ENCODE data around the gene NMT1. TPM values are rescaled to one million over a fixed set of nuclear protein-coding genes. Genes with fewer than 3 reads are reported as not detected.
A peak's percentile ranks its signal among the peaks of the same experiment; 100 is the strongest.

Gene NMT1
- total RNA-seq, 1 experiment from 2014 or later: 152 TPM

DNA sequence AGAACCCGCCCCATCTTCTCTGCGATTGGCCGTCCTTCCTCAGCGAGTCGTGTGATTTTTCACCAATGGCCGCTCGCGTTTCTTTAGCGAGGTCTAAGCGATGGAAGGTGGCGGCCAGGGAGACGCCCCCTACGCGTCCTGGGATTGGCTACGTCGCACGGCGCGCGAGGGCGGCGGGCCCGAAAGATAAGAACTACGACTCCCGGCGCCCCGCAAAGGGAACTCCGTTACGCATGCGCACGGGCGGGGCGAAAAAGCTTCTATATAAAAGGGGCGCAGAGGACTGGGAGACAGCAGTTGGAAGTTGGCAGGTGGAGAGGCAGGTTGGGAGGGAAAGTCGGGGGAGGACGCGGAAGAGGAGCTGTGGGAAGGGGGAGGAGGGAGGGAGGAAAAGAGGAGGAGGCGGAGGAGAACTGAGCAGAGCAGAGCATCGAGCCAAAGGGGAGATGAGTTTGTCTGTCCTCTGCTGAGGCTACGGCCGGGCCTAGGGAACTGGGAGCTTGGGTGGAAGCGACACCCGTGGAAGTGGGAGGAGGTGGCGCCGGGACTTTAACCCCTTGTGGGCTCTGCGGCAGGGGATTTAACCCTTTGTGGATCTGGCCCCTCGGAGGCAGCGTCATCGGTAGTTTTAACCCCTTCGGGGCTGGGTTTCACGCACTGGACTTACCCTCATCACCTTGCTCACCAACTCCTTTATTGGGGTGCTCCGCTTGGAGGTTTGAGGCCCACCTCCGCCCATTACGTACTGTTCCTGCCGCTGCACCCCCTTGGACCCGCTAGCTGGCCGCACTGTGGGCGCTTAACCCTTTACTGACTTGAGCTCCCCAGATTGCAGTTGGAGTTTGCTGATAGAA lies 87.3 kb downstream of the NMT1 start, which contains the start of gene HEXIM1 (continued):
- no peak for TF ChIP-seq NR3C1 (CRISPR knock-in tag; conservative IDR thresholded peaks at IDR 0.05; ENCODE audit: low read depth)
- 0 out of 2 replicates have a peak, but pooled peaks have one; percentile 48 for TF ChIP-seq CBFB (CRISPR knock-in tag; IDR thresholded peaks at IDR 0.05; ENCODE audit: low read depth)
- no peak for TF ChIP-seq GTF2I (CRISPR knock-in tag; conservative IDR thresholded peaks at IDR 0.05)
- peak; percentile 36 for TF ChIP-seq SOX15 (CRISPR knock-in tag; IDR thresholded peaks at IDR 0.05)
- TF ChIP-seq SMAD4 (CRISPR knock-in tag; IDR thresholded peaks at IDR 0.05): no peak
- TF ChIP-seq, protein P1, sequence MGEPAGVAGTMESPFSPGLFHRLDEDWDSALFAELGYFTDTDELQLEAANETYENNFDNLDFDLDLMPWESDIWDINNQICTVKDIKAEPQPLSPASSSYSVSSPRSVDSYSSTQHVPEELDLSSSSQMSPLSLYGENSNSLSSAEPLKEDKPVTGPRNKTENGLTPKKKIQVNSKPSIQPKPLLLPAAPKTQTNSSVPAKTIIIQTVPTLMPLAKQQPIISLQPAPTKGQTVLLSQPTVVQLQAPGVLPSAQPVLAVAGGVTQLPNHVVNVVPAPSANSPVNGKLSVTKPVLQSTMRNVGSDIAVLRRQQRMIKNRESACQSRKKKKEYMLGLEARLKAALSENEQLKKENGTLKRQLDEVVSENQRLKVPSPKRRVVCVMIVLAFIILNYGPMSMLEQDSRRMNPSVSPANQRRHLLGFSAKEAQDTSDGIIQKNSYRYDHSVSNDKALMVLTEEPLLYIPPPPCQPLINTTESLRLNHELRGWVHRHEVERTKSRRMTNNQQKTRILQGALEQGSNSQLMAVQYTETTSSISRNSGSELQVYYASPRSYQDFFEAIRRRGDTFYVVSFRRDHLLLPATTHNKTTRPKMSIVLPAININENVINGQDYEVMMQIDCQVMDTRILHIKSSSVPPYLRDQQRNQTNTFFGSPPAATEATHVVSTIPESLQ (CRISPR knock-in tag; IDR thresholded peaks at IDR 0.05): no peak
- TF ChIP-seq RORB (CRISPR knock-in tag; IDR thresholded peaks at IDR 0.05): peak; percentile 99
- TF ChIP-seq, protein P2, sequence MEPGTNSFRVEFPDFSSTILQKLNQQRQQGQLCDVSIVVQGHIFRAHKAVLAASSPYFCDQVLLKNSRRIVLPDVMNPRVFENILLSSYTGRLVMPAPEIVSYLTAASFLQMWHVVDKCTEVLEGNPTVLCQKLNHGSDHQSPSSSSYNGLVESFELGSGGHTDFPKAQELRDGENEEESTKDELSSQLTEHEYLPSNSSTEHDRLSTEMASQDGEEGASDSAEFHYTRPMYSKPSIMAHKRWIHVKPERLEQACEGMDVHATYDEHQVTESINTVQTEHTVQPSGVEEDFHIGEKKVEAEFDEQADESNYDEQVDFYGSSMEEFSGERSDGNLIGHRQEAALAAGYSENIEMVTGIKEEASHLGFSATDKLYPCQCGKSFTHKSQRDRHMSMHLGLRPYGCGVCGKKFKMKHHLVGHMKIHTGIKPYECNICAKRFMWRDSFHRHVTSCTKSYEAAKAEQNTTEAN (CRISPR knock-in tag; IDR thresholded peaks at IDR 0.05): 0 out of 2 replicates have a peak, but pooled peaks have one; percentile 55
- TF ChIP-seq FOXP1 (CRISPR knock-in tag; IDR thresholded peaks at IDR 0.05; ENCODE audit: borderline replicate concordance): peak; percentile 73; the same call in 1 of the 2 replicates
- TF ChIP-seq, protein P3, sequence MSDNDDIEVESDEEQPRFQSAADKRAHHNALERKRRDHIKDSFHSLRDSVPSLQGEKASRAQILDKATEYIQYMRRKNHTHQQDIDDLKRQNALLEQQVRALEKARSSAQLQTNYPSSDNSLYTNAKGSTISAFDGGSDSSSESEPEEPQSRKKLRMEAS (CRISPR knock-in tag; IDR thresholded peaks at IDR 0.05): 0 out of 2 replicates have a peak, but pooled peaks have one; percentile 18
- TF ChIP-seq, protein P4, sequence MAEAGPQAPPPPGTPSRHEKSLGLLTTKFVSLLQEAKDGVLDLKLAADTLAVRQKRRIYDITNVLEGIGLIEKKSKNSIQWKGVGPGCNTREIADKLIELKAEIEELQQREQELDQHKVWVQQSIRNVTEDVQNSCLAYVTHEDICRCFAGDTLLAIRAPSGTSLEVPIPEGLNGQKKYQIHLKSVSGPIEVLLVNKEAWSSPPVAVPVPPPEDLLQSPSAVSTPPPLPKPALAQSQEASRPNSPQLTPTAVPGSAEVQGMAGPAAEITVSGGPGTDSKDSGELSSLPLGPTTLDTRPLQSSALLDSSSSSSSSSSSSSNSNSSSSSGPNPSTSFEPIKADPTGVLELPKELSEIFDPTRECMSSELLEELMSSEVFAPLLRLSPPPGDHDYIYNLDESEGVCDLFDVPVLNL (CRISPR knock-in tag; IDR thresholded peaks at IDR 0.05; ENCODE audit: borderline replicate concordance, low read depth): 0 out of 2 replicates have a peak, but pooled peaks have one; percentile 9
- TF ChIP-seq, protein P5, sequence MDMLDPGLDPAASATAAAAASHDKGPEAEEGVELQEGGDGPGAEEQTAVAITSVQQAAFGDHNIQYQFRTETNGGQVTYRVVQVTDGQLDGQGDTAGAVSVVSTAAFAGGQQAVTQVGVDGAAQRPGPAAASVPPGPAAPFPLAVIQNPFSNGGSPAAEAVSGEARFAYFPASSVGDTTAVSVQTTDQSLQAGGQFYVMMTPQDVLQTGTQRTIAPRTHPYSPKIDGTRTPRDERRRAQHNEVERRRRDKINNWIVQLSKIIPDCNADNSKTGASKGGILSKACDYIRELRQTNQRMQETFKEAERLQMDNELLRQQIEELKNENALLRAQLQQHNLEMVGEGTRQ (CRISPR knock-in tag; IDR thresholded peaks at IDR 0.05): no peak; the same call in 1 of the 2 replicates
- 0 out of 2 replicates have a peak, but pooled peaks have one; percentile 20 for TF ChIP-seq FOXK1 (CRISPR knock-in tag; IDR thresholded peaks at IDR 0.05)
- TF ChIP-seq NR1H2 (CRISPR knock-in tag; IDR thresholded peaks at IDR 0.05): no peak
- TF ChIP-seq ETV6 (CRISPR knock-in tag; IDR thresholded peaks at IDR 0.05): peak; percentile 92
- TF ChIP-seq, protein P6, sequence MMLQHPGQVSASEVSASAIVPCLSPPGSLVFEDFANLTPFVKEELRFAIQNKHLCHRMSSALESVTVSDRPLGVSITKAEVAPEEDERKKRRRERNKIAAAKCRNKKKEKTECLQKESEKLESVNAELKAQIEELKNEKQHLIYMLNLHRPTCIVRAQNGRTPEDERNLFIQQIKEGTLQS (CRISPR knock-in tag; conservative IDR thresholded peaks at IDR 0.05): no peak
- TF ChIP-seq GRHL2 (CRISPR knock-in tag; IDR thresholded peaks at IDR 0.05; ENCODE audit: insufficient replicate concordance, severe bottlenecking): no peak
- TF ChIP-seq HMGA2 (CRISPR knock-in tag; IDR thresholded peaks at IDR 0.05): peak; percentile 32; the same call in 1 of the 2 replicates
- TF ChIP-seq TCF7 (CRISPR knock-in tag; IDR thresholded peaks at IDR 0.05; ENCODE audit: low read depth): no peak
- TF ChIP-seq, protein P7, sequence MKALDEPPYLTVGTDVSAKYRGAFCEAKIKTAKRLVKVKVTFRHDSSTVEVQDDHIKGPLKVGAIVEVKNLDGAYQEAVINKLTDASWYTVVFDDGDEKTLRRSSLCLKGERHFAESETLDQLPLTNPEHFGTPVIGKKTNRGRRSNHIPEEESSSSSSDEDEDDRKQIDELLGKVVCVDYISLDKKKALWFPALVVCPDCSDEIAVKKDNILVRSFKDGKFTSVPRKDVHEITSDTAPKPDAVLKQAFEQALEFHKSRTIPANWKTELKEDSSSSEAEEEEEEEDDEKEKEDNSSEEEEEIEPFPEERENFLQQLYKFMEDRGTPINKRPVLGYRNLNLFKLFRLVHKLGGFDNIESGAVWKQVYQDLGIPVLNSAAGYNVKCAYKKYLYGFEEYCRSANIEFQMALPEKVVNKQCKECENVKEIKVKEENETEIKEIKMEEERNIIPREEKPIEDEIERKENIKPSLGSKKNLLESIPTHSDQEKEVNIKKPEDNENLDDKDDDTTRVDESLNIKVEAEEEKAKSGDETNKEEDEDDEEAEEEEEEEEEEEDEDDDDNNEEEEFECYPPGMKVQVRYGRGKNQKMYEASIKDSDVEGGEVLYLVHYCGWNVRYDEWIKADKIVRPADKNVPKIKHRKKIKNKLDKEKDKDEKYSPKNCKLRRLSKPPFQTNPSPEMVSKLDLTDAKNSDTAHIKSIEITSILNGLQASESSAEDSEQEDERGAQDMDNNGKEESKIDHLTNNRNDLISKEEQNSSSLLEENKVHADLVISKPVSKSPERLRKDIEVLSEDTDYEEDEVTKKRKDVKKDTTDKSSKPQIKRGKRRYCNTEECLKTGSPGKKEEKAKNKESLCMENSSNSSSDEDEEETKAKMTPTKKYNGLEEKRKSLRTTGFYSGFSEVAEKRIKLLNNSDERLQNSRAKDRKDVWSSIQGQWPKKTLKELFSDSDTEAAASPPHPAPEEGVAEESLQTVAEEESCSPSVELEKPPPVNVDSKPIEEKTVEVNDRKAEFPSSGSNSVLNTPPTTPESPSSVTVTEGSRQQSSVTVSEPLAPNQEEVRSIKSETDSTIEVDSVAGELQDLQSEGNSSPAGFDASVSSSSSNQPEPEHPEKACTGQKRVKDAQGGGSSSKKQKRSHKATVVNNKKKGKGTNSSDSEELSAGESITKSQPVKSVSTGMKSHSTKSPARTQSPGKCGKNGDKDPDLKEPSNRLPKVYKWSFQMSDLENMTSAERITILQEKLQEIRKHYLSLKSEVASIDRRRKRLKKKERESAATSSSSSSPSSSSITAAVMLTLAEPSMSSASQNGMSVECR (CRISPR knock-in tag; IDR thresholded peaks at IDR 0.05; ENCODE audit: borderline replicate concordance): no peak
- no peak for TF ChIP-seq ZNF138 (CRISPR knock-in tag; conservative IDR thresholded peaks at IDR 0.05)
- TF ChIP-seq, protein P8, sequence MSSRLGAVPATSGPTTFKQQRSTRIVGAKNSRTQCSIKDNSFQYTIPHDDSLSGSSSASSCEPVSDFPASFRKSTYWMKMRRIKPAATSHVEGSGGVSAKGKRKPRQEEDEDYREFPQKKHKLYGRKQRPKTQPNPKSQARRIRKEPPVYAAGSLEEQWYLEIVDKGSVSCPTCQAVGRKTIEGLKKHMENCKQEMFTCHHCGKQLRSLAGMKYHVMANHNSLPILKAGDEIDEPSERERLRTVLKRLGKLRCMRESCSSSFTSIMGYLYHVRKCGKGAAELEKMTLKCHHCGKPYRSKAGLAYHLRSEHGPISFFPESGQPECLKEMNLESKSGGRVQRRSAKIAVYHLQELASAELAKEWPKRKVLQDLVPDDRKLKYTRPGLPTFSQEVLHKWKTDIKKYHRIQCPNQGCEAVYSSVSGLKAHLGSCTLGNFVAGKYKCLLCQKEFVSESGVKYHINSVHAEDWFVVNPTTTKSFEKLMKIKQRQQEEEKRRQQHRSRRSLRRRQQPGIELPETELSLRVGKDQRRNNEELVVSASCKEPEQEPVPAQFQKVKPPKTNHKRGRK (CRISPR knock-in tag; IDR thresholded peaks at IDR 0.05; ENCODE audit: borderline replicate concordance): no peak
- TF ChIP-seq CREM (CRISPR knock-in tag; IDR thresholded peaks at IDR 0.05): no peak; the same call in 1 of the 2 replicates
- TF ChIP-seq NFE2L1 (CRISPR knock-in tag; IDR thresholded peaks at IDR 0.05): peak; percentile 71; the same call in 1 of the 2 replicates
- peak; percentile 77 for TF ChIP-seq SP1 (CRISPR knock-in tag; conservative IDR thresholded peaks at IDR 0.05)
